Inflammatory macrophage treated with lipopolysaccharide for 4 hours (primary cell): Measurements from ENCODE around the gene SMPD2.

Source experiments
- DNase-seq: peaks from one replicate; pipeline ENCODE4 v3.0.0-alpha.2; 2020

The SMPD2 gene

DNA sequence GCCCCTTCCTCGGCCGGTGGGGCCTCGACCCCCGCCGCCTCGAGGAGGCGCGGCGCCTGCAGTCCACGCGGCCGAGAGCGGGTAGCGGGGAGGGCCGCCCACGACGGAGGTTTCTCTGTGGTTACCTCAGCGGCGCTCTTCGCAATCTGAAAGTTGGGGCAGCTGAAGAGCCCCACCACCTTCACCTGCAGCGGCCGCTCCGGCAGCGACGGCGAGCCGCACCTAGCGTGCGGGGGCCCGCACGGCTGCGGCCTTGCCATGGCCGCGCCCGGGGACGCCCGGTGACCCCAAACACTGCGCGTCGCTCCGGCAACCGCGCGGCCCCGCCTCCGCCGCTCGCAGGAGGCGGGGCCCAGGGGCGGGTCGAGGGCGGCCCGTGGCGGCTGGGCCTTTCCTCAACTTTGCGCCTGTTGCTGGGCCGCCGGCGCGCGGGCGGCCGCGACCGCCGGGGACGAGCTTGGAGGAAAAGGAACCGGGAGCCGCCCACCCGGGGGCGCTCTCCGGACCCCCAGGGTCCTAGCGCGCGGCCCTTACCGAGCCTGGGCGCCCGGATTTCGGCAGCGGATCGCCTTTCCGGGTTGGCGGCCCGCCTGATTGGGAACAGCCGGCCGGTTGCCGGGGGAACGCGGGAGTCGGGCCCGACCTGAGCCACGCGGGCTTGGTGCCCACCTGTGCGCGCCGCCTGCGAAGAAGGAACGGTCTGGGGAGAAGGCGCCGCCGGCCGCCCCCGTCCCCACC, at the start of gene SMPD2, which contains the start of gene PPIL6:
Gene SMPD2, plus strand, starts transcription at position 394 of the 738 bp plus-strand sequence. CDS start 398 bp downstream, outside the sequence.
Gene PPIL6, minus strand, starts transcription at position 298 of the 738 bp plus-strand sequence. Its CDS starts 38 bp downstream, at position 260.
- peak; percentile 88 for DNase-seq

- DNase-seq, result no peak
Observed at GRCh38 chr6:109393157-109393885, 47.2 kb upstream of the SMPD2 start.

DNA sequence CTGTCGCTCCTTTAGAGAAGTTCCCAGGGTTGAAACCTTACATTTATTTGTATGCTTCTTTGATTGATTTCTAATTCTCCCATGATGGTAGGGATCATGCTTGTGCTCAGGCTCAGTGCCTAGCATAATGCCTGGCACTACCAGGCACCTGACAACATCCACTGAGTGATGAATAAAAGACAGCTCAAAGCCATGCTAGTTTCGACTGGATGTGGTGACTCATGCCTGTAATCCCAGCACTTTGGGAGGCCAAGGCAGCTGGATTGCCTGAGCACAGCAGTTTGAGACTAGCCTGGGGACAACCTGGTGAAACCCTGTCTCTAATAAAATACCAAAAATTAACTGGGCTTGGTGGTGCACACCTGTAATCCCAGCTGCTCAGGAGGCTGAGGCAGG, 46.6 kb upstream of the SMPD2 start:
- peak; percentile 48 for DNase-seq

DNA sequence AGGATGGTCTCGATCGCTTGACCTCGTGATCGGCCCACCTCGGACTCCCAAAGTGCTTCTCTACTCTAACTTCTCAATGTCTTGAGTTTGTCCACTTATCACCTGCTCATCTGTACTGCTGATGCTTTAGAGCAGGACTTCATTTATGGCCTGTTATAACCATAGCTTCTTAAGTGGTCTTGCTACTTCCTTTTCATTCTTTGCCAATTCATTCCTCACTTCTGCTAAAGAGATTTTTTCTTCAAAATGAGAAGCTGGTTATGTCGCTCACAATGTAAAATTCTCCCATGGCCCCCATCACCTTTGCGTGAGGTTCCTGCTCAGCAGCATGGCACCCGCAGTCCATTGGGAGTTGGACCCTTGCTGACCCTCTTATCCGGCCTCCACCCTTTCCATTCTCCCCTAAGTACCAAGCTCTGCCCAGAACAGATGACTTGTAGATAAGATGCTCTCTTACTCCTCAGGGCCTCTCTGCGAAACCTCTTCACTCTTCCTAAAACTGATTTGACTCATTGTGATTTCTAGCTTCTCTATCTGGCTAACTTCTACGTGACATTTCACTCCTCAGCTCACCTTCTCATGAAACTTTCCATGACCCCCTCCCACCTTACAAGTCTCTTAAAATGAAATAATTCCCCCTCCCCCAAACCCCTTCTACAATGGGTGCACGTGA, 44.3 kb upstream of the SMPD2 start:
- DNase-seq, result no peak

GRCh38 chr6:109397020-109397419, 43.5 kb upstream of the SMPD2 start:
- peak; percentile 57 for DNase-seq

DNA sequence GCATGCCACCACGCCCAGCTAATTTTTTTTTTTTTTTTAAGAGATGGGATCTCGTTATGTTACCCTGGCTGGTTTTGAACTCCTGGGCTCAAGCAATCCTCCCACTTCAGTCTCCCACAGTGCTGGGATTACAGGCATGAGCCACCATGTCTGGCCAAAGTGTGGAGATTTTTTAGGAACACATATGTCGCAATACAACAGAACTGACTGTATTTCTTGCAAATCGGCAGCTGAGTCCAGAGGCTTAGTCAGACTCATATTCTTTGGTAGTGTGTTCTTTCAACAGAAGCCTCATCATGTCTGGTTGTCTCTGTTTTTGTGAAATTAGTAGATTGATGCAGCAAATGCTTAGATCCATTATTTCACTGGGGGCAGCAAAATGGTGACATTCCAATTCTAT, 34.3 kb upstream of the SMPD2 start:
- DNase-seq, result peak; percentile 93

DNA sequence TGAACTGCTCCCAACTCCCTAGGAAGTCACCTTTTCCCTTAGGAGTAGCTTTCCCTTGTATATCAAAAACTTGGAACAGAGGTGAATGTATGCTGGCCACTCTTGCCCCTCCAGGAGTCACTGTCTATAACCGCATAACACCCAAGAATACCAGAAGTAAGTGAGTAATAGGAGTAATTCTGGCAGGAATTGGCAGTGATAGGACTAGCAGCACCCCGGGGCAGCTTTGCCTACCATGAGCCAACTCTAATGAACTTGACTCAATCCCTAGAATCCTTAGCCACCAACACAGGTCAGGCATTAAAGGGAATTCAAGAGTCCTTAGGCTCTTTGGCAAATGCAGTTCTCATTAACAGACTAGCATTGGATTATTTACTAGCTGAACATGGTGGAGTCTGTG, 29.5 kb upstream of the SMPD2 start:
- DNase-seq, result no peak

GRCh38 chr6:109417646-109418045, 22.9 kb upstream of the SMPD2 start:
- DNase-seq, result no peak

- no peak for DNase-seq
Observed at GRCh38 chr6:109420751-109421150, 19.8 kb upstream of the SMPD2 start.

- no peak for DNase-seq
Observed at GRCh38 chr6:109421184-109421583, 19.3 kb upstream of the SMPD2 start.

- DNase-seq, result no peak
Observed at GRCh38 chr6:109424946-109425345, 15.6 kb upstream of the SMPD2 start.

DNA sequence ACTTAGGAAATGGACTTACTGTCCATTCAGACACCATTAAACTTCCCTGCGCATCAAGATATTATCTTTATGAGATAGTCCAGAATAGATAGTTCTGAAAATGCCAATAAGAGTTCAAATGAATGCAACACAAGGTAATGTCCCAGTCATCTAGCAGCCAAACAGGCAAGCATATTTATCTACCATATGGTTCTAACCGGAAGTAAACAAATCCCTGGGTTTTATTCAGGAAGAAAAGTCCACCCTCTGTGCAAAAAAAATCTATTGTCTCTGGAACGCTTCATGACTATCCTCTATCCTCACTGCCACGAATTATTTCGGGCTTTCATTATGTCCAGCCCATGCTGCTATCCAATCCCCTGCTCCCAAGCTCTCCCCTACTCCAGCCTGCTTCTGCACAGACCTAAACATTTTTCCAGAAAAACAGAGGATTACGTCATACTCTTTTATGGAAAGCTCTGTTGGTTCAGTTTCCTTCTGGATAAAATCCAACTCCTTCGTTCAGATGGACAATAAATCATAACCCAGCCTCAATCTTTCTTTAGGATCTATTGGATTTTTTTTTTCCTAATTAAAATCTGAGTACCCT, 11.5 kb upstream of the SMPD2 start:
- no peak for DNase-seq

DNA sequence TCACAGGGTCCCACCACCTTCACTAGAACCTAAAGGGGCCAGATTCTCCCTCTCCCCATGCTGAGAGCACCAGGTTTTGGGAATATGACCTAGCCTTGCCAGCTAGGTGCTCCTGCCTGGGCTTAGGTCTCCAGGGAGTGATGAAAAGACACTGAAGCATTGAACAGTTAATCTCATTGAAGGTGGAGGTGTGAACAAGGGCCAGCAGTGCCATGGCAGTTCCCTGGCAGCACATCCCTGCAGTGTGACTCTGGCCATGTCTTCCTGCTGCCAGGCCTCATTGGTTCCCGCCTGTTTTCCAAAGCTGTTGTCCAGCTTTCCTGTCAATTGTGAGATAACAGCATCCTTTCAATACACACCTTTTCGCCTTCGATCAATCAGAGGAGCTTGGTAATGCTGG, 11.0 kb upstream of the SMPD2 start:
- no peak for DNase-seq

- peak; percentile 92 for DNase-seq
Observed at GRCh38 chr6:109434456-109434855, 6.1 kb upstream of the SMPD2 start.

DNA sequence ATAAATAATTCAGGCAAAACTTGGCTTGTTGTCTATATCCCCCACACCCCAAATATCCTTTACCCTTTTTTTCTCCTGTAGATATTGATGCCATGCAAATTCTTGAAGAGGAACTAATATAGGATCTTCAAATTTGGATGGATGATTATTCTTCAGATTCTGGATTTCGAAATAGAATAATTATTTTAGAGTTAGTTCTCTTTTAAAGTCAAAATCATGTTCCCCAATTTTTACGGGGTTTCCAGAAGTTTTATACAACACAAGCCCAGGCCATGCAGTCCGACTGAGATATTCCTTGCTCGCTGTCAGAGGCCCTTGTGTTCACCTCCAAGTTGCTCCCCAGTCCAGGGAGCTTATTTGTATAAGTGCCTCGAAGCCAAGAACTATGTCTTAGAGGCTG, 4.5 kb upstream of the SMPD2 start:
- peak; percentile 37 for DNase-seq

GRCh38 chr6:109441069-109441816, 719 bp downstream of the SMPD2 start:
- DNase-seq, result peak; percentile 43

DNA sequence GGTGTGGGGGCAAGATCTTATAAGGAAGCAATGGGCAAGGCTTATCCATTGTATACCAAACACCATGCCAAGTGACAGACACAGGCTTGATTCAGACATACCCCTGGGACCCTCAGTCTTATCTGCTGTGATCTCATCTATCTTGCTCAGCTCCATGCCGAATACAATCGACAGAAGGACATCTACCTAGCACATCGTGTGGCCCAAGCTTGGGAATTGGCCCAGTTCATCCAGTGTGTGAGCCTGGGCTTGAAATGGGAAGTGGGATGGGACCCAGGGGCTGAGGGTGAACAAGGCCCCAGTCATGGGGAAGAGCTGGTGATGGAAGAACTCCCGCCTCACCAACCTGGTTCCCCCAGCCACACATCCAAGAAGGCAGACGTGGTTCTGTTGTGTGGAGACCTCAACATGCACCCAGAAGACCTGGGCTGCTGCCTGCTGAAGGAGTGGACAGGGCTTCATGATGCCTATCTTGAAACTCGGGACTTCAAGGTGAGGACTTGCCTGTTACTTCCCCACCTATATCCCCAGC, 1.9 kb downstream of the SMPD2 start:
- DNase-seq, result no peak

DNA sequence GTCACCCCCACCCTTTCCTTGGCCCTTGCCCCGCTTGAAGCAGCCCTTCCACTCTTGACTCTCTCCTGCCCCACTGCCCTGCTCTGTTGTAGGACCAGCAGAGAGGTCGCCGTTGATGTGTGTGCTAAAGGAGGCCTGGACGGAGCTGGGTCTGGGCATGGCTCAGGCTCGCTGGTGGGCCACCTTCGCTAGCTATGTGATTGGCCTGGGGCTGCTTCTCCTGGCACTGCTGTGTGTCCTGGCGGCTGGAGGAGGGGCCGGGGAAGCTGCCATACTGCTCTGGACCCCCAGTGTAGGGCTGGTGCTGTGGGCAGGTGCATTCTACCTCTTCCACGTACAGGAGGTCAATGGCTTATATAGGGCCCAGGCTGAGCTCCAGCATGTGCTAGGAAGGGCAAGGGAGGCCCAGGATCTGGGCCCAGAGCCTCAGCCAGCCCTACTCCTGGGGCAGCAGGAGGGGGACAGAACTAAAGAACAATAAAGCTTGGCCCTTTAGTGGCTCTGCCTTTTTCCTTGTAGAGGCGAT, 3.0 kb downstream of the SMPD2 start:
- DNase-seq, result no peak

DNA sequence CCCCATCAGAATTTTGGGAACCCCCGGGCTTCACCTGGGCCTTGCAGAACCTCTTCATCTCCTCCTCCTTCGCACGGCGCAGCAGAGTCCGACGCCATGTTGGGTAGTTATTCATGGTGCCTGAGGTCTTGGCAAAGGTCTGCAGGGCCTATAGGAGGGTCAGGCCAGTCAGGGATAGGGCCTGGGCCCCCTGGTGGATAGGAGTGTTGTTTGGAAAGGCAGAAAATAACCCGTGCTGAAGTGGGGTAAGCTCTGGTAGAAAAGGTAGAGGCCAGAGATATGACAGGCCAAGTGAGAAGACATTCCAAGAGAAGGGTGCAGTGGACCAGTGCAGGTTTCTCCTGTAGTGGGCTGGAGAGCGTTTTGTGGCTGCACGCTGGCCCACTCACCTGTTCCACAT, 4.9 kb downstream of the SMPD2 start:
- DNase-seq, result no peak

- DNase-seq, result no peak
Observed at GRCh38 chr6:109446072-109446471, 5.5 kb downstream of the SMPD2 start.

DNA sequence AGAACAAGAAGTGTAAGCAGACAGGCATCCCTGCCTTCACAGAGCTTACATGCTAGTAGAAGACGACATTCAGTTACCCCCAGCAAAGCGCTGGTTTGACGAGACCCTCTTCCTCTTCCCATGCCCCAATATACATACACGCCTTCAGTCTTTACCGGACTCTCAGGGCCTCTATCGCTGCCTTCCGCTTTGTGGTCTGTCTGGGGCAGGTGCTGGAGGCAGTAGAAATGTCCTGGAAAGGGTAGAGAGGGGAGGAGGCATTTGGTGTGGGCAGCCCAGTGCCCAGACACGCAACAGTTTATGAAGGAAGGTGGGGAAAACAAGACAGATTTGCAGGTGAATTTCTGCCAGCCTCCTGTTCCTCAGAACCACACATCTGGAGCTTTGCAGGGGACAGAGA, 6.0 kb downstream of the SMPD2 start:
- DNase-seq, result no peak

DNA sequence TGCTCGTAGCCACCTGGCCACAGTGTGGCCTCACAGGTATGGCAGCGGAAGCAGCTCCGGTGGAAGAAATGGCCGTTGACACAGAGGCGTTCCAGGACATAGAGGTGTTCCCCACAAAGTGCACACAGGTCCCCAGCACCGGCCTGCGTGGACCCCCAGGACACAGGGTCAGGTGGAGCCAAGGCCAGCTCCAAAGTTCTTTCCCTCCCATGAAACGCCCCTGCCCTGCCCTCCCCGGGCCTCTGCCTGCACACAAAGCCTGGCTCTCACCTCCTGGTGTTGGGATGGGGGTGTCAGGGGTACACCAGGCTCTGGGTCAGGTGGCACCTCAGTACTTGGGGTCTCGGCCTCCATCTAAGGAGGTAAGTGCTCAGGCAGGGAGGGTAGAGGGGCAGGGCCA, 6.6 kb downstream of the SMPD2 start:
- DNase-seq, result no peak
